Measurements from ENCODE around the gene PRKAG2. TPM values are rescaled to one million over a fixed set of nuclear protein-coding genes. Genes with fewer than 3 reads are reported as not detected.

The PRKAG2 gene
- total RNA-seq, 2 experiments from 2014 or later = 39.3 to 42.3 TPM

GRCh38 chr7:151817315-151817690, 59.6 kb downstream of the PRKAG2 start:
- Mint-ChIP-seq H3K9me3 (no peaks in the 10 kb centered on the region), H3K36me3 (ENCODE audit: low read depth) (peaks cover 8% of the 10 kb centered on the region), H3K27ac (no peak overlapping the region), H3K4me3 (no peak overlapping the region), H3K27me3 (no peaks in the 10 kb centered on the region), H3K4me1 (ENCODE audit: low read depth) (peaks cover 21% of the 10 kb centered on the region)
- POLR2A ChIA-PET = no interaction called here
- H3K9me3 ChIP-seq (ENCODE audit: control insufficient read depth in 1 of 2, insufficient read depth in 1 of 2, low read length in 2 of 2) = no peaks in the 10 kb centered on the region
- intact Hi-C loops (cut with DNase I, micrococcal nuclease) = no loop called here
- no peak for TF ChIP-seq CTCF (IDR thresholded peaks at IDR 0.05)
- peaks cover 2% of the 10 kb centered on the region for H3K36me3 ChIP-seq (ENCODE audit: insufficient read depth, low read length)
- no peak for DNase-seq
- CTCF ChIA-PET = no interaction called here
- H3K4me1 ChIP-seq (ENCODE audit: insufficient read depth, low read length) = peaks cover 2% of the 10 kb centered on the region
- ATAC-seq (ENCODE audit: poor library complexity) = no peak
- H3K4me3 ChIP-seq (ENCODE audit: low read length) = no peak overlapping the region
- H3K27me3 ChIP-seq (ENCODE audit: control insufficient read depth in 1 of 2, insufficient read depth in 2 of 2, low read length in 2 of 2) = no peaks in the 10 kb centered on the region
- no peak overlapping the region for H3K27ac ChIP-seq (ENCODE audit: low read depth in 1 of 2, low read length in 2 of 2)

- Mint-ChIP-seq H3K36me3 (ENCODE audit: low read depth) (peaks cover 8% of the 10 kb centered on the region), H3K4me1 (ENCODE audit: low read depth) (peaks cover 21% of the 10 kb centered on the region), H3K27ac (no peak overlapping the region), H3K27me3 (no peaks in the 10 kb centered on the region), H3K9me3 (no peaks in the 10 kb centered on the region), H3K4me3 (no peak overlapping the region)
- no peaks in the 10 kb centered on the region for H3K9me3 ChIP-seq (ENCODE audit: control insufficient read depth in 1 of 2, insufficient read depth in 1 of 2, low read length in 2 of 2)
- peaks cover 2% of the 10 kb centered on the region for H3K36me3 ChIP-seq (ENCODE audit: insufficient read depth, low read length)
- H3K27me3 ChIP-seq (ENCODE audit: control insufficient read depth in 1 of 2, insufficient read depth in 2 of 2, low read length in 2 of 2) = no peaks in the 10 kb centered on the region
- ChIA-PET POLR2A (no interaction called here), CTCF (no interaction called here)
- intact Hi-C loops (cut with DNase I, micrococcal nuclease) = no loop called here
- TF ChIP-seq CTCF (IDR thresholded peaks at IDR 0.05) = no peak
- no peak overlapping the region for H3K27ac ChIP-seq (ENCODE audit: low read depth in 1 of 2, low read length in 2 of 2)
- DNase-seq (no peak), ATAC-seq (ENCODE audit: poor library complexity) (no peak)
- no peak overlapping the region for H3K4me3 ChIP-seq (ENCODE audit: low read length)
- H3K4me1 ChIP-seq (ENCODE audit: insufficient read depth, low read length) = no peaks in the 10 kb centered on the region
These were observed 60.2 kb downstream of the PRKAG2 start for GRCh38 chr7:151816562-151817314.

GRCh38 chr7:151815419-151815818, 61.5 kb downstream of the PRKAG2 start:
- H3K27me3 Mint-ChIP-seq = no peaks in the 10 kb centered on the region
- CTCF ChIA-PET = no interaction called here
- H3K36me3 ChIP-seq (ENCODE audit: insufficient read depth, low read length) = peaks cover 2% of the 10 kb centered on the region

More at GRCh38 chr7:151815419-151815818, 61.5 kb downstream of the PRKAG2 start:
- intact Hi-C loops (cut with DNase I, micrococcal nuclease) = no loop called here
- Histone ChIP-seq H3K27me3 (ENCODE audit: control insufficient read depth in 1 of 2, insufficient read depth in 2 of 2, low read length in 2 of 2) (no peaks in the 10 kb centered on the region), H3K27ac (ENCODE audit: low read depth in 1 of 2, low read length in 2 of 2) (no peak overlapping the region), H3K4me3 (ENCODE audit: low read length) (no peak overlapping the region), H3K4me1 (ENCODE audit: insufficient read depth, low read length) (no peaks in the 10 kb centered on the region), H3K9me3 (ENCODE audit: control insufficient read depth in 1 of 2, insufficient read depth in 1 of 2, low read length in 2 of 2) (no peaks in the 10 kb centered on the region)
- H3K9me3 Mint-ChIP-seq = no peaks in the 10 kb centered on the region
- DNase-seq (no peak), ATAC-seq (ENCODE audit: poor library complexity) (no peak)
- peaks cover 8% of the 10 kb centered on the region for H3K36me3 Mint-ChIP-seq (ENCODE audit: low read depth)
- peaks cover 13% of the 10 kb centered on the region for H3K4me1 Mint-ChIP-seq (ENCODE audit: low read depth)
- no peak for TF ChIP-seq CTCF (IDR thresholded peaks at IDR 0.05)
- POLR2A ChIA-PET = no interaction called here
- no peak overlapping the region for H3K4me3 Mint-ChIP-seq
- H3K27ac Mint-ChIP-seq = no peak overlapping the region
